Measurements from ENCODE around the gene PRKD2. TPM values are rescaled to one million over a fixed set of nuclear protein-coding genes. Genes with fewer than 3 reads are reported as not detected.
A peak's percentile ranks its signal among the peaks of the same experiment; 100 is the strongest.

The PRKD2 gene
- total and polyA plus RNA-seq, 2 experiments from 2014 or later, result 53.8 to 68.0 TPM

DNA sequence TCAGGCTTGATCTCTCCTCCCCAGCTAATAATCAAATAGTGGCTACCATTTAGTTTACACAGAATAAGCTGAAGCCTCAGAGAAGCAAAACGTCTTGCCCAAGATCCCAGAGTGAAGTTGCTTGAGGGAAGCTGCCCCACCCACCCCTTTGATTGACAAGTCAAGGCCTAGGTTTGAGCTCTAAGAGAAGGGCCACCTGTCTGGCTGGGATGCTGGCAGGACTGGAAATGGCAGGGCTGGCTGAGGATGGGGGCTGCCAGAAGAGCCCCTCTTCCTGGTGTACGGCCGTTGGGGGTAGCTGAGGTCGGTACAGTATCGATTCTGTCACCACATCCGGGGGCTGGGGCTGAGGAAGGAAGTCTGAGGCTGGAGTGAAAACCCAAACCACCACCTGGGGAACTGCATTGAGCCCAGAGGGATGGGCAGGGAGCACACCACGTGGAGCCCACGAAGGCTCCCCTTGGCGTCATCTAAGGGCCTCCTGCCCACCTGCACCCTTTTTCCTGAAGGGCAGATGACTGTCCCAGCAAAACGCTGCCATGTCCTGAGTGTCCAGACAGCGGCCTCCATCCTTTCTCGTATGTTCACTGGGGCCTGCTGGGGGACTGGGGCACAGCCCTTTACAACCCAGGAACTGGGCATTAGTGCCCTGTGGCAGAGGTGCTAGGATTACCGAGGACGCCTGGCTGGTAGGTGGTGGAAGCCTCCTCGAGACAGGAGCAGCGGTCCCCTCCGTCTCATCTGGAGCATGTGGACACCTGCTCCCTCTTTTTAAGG is 1.4 kb upstream of the PRKD2 start:
- Histone ChIP-seq H3K36me3 (ENCODE audit: insufficient read depth) (no peaks in the 10 kb centered on the region), H3K79me2 (replicated peaks; ENCODE audit: insufficient read depth) (peaks cover 17% of the 10 kb centered on the region), H2AFZ (no peak overlapping the region), H3F3A (replicated peaks; ENCODE audit: low read depth) (peaks cover 16% of the 10 kb centered on the region; the same call in 1 of the 2 replicates), H3K4me2 (peak overlapping the region; percentile 77), H4K20me1 (replicated peaks; ENCODE audit: insufficient read depth) (peaks cover 1% of the 10 kb centered on the region), H3K27me3 (ENCODE audit: insufficient read depth) (no peaks in the 10 kb centered on the region), H3K9me2 (ENCODE audit: insufficient read depth) (no peaks in the 10 kb centered on the region), H3K4me1 (ENCODE audit: insufficient read depth) (peaks cover 20% of the 10 kb centered on the region), H3K4me3 (peak overlapping the region; percentile 97; the same call in 1 of the 2 replicates), H3K27ac (ENCODE audit: low read depth) (peak overlapping the region; percentile 63; the same call in 1 of the 2 replicates)
- Mint-ChIP-seq H3K27me3 (ENCODE audit: insufficient read depth, low read depth, poor library complexity) (peaks cover 21% of the 10 kb centered on the region), H3K36me3 (ENCODE audit: low read depth) (peaks cover 26% of the 10 kb centered on the region), H3K4me1 (peaks cover 29% of the 10 kb centered on the region), H3K9me3 (no peaks in the 10 kb centered on the region), H3K27ac (0 out of 2 replicates have a peak overlapping the region, but pooled peaks have one; percentile 44), H3K4me3 (peak overlapping the region; percentile 97)
- TF ChIP-seq NANOG (IDR thresholded peaks at IDR 0.05; ENCODE audit: borderline replicate concordance) (no peak), POLR2AphosphoS5 (IDR thresholded peaks at IDR 0.05; ENCODE audit: low read depth) (0 out of 2 replicates have a peak, but pooled peaks have one; percentile 2)
- ATAC-seq (no peak), DNase-seq (ENCODE audit: low spot score) (peak; percentile 73)

DNA sequence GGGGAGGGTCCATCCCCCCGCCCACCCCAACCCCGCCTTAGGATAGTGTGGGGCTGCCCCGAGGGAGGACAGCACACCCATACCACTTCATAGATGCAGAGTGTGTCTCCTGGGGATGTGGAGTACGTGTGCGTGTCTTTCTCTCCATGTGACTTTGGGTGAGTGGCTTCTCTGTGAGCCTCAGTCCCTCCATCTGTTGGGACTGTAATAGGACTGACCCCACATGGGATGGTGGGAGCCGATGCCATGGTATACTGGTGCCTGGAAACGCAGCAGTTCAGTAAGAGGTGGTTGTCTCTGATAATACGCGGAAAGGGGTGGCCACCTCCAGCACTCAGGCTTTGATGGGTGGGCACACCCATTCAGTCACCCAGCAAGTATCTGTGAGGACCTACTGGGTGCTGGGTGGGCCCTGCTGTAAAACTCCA is 816 bp upstream of the PRKD2 start:
- no peaks in the 10 kb centered on the region for H3K27me3 ChIP-seq (ENCODE audit: insufficient read depth)
- H4K20me1 ChIP-seq (replicated peaks; ENCODE audit: insufficient read depth), result peaks cover 6% of the 10 kb centered on the region
- peak overlapping the region; percentile 97 for H3K4me3 ChIP-seq
- H3K27ac Mint-ChIP-seq, result no peak overlapping the region
- no peak overlapping the region for H2AFZ ChIP-seq
- peaks cover 25% of the 10 kb centered on the region for H3K4me1 ChIP-seq (ENCODE audit: insufficient read depth)
- peak overlapping the region; percentile 77 for H3K4me2 ChIP-seq
- no peaks in the 10 kb centered on the region for H3K36me3 ChIP-seq (ENCODE audit: insufficient read depth)
- H3K79me2 ChIP-seq (replicated peaks; ENCODE audit: insufficient read depth), result peaks cover 23% of the 10 kb centered on the region
- H3K9me3 Mint-ChIP-seq, result no peaks in the 10 kb centered on the region
- H3K27ac ChIP-seq (ENCODE audit: low read depth), result peak overlapping the region; percentile 63; the same call in 1 of the 2 replicates
- H3K4me1 Mint-ChIP-seq, result peaks cover 30% of the 10 kb centered on the region
- peak overlapping the region; percentile 97 for H3K4me3 Mint-ChIP-seq
- peaks cover 27% of the 10 kb centered on the region for H3K36me3 Mint-ChIP-seq (ENCODE audit: low read depth)
- H3K9me2 ChIP-seq (ENCODE audit: insufficient read depth), result no peaks in the 10 kb centered on the region
- DNase-seq (ENCODE audit: low spot score), result no peak
- peaks cover 21% of the 10 kb centered on the region for H3K27me3 Mint-ChIP-seq (ENCODE audit: insufficient read depth, low read depth, poor library complexity)
- ATAC-seq, result no peak
- TF ChIP-seq, protein P1, sequence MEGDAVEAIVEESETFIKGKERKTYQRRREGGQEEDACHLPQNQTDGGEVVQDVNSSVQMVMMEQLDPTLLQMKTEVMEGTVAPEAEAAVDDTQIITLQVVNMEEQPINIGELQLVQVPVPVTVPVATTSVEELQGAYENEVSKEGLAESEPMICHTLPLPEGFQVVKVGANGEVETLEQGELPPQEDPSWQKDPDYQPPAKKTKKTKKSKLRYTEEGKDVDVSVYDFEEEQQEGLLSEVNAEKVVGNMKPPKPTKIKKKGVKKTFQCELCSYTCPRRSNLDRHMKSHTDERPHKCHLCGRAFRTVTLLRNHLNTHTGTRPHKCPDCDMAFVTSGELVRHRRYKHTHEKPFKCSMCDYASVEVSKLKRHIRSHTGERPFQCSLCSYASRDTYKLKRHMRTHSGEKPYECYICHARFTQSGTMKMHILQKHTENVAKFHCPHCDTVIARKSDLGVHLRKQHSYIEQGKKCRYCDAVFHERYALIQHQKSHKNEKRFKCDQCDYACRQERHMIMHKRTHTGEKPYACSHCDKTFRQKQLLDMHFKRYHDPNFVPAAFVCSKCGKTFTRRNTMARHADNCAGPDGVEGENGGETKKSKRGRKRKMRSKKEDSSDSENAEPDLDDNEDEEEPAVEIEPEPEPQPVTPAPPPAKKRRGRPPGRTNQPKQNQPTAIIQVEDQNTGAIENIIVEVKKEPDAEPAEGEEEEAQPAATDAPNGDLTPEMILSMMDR (conservative IDR thresholded peaks at IDR 0.05; ENCODE audit: low read depth in 2 of 2), result no peak
- no peak for TF ChIP-seq EZH2 (IDR thresholded peaks at IDR 0.05; ENCODE audit: low read depth, unreplicated experiment)
- TF ChIP-seq JUNB (IDR thresholded peaks at IDR 0.05; ENCODE audit: unreplicated experiment), result no peak
- no peak for TF ChIP-seq NANOG (IDR thresholded peaks at IDR 0.05; ENCODE audit: borderline replicate concordance)
- no peak for TF ChIP-seq STAT1 (IDR thresholded peaks at IDR 0.05; ENCODE audit: unreplicated experiment)
- H3F3A ChIP-seq (replicated peaks; ENCODE audit: low read depth), result peaks cover 16% of the 10 kb centered on the region; the same call in 1 of the 2 replicates

DNA sequence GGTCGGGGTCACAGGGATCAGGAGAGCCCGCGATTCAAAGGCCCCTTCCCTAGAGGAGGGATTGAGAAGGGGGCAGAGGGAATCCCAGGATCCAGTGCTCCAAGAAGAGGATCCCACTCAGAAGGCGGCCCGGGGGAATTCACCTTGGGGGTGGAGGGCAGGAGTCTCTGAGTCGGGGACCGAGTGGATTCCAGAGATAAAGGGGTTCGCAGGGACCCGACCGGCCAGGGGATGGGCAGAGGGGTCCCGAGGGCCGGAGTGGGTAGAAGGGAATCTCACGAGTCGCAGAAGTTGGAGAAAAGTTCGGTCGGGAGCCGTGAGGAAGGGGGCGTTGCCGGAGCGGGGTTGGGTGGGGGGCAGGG is 261 bp downstream of the PRKD2 start:
- peaks cover 9% of the 10 kb centered on the region for H4K20me1 ChIP-seq (replicated peaks; ENCODE audit: insufficient read depth)
- H3K36me3 Mint-ChIP-seq (ENCODE audit: low read depth), result peaks cover 18% of the 10 kb centered on the region
- H3K4me3 Mint-ChIP-seq, result peak overlapping the region; percentile 97
- TF ChIP-seq CREB1 (CRISPR knock-in tag; IDR thresholded peaks at IDR 0.05; ENCODE audit: low read depth) (no peak), EZH2 (IDR thresholded peaks at IDR 0.05; ENCODE audit: low read depth, unreplicated experiment) (no peak), EZH2phosphoT487 (IDR thresholded peaks at IDR 0.05; ENCODE audit: unreplicated experiment) (no peak), STAT1 (IDR thresholded peaks at IDR 0.05; ENCODE audit: unreplicated experiment) (no peak), NANOG (IDR thresholded peaks at IDR 0.05; ENCODE audit: borderline replicate concordance) (no peak)
- TF ChIP-seq, protein P2, sequence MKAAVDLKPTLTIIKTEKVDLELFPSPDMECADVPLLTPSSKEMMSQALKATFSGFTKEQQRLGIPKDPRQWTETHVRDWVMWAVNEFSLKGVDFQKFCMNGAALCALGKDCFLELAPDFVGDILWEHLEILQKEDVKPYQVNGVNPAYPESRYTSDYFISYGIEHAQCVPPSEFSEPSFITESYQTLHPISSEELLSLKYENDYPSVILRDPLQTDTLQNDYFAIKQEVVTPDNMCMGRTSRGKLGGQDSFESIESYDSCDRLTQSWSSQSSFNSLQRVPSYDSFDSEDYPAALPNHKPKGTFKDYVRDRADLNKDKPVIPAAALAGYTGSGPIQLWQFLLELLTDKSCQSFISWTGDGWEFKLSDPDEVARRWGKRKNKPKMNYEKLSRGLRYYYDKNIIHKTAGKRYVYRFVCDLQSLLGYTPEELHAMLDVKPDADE (IDR thresholded peaks at IDR 0.05), result no peak
- TF ChIP-seq, protein P1 (conservative IDR thresholded peaks at IDR 0.05; ENCODE audit: low read depth in 2 of 2), result no peak
- peaks cover 19% of the 10 kb centered on the region for H3K27me3 Mint-ChIP-seq (ENCODE audit: insufficient read depth, low read depth, poor library complexity)
- peak; percentile 44 for DNase-seq (ENCODE audit: low spot score)
- H2AFZ ChIP-seq, result peak overlapping the region; percentile 66
- no peak; the same call in 1 of the 3 replicates for ATAC-seq
- H3K9me3 Mint-ChIP-seq, result no peaks in the 10 kb centered on the region
- peaks cover 19% of the 10 kb centered on the region; the same call in 1 of the 2 replicates for H3F3A ChIP-seq (replicated peaks; ENCODE audit: low read depth)
- H3K4me1 Mint-ChIP-seq, result peaks cover 27% of the 10 kb centered on the region
- H3K9me2 ChIP-seq (ENCODE audit: insufficient read depth), result no peaks in the 10 kb centered on the region
- no peaks in the 10 kb centered on the region for H3K27me3 ChIP-seq (ENCODE audit: insufficient read depth)
- H3K27ac ChIP-seq (ENCODE audit: low read depth), result peak overlapping the region; percentile 92
- H3K27ac Mint-ChIP-seq, result peak overlapping the region; percentile 89
- H3K4me3 ChIP-seq, result peak overlapping the region; percentile 97
- peak overlapping the region; percentile 77 for H3K4me2 ChIP-seq
- H3K79me2 ChIP-seq (replicated peaks; ENCODE audit: insufficient read depth), result peaks cover 33% of the 10 kb centered on the region
- H3K36me3 ChIP-seq (ENCODE audit: insufficient read depth), result no peaks in the 10 kb centered on the region
- H3K4me1 ChIP-seq (ENCODE audit: insufficient read depth), result peaks cover 25% of the 10 kb centered on the region
